Memory B cell (primary cell): Measurements from ENCODE around the gene TEX29.

Source experiments
- ATAC-seq: fragments of 150-1000 bp; cut with Tn5 transposase; 2 replicates; pipeline ENCODE4 v1.10.0; 2021; ENCODE audit warnings: low read depth, mild to moderate bottlenecking, moderate library complexity
- DNase-seq, 2 donors: peaks; one replicate each; pipeline ENCODE4 v3.0.0; 2022; ENCODE audit warnings: low spot score in 2 of 2
- H3K27ac Mint-ChIP-seq: one replicate; pipeline ENCODE4 v1.8.0; 2022; ENCODE audit warnings: mild to moderate bottlenecking, moderate library complexity, mixed read lengths
- H3K27me3 Mint-ChIP-seq: one replicate; pipeline ENCODE4 v1.8.0; 2022; ENCODE audit warnings: mixed read lengths
- H3K36me3 Mint-ChIP-seq: one replicate; pipeline ENCODE4 v1.8.0; 2022; ENCODE audit warnings: mild to moderate bottlenecking, mixed read lengths
- H3K4me1 Mint-ChIP-seq: one replicate; pipeline ENCODE4 v1.8.0; 2022; ENCODE audit warnings: mixed read lengths
- H3K4me3 Mint-ChIP-seq: one replicate; pipeline ENCODE4 v1.8.0; 2022; ENCODE audit warnings: mild to moderate bottlenecking, moderate library complexity, mixed read lengths
- H3K9me3 Mint-ChIP-seq: one replicate; pipeline ENCODE4 v1.8.0; 2022; ENCODE audit warnings: mixed read lengths

The TEX29 gene

GRCh38 chr13:111322916-111323331, 2.5 kb downstream of the TEX29 start:
- H3K27ac Mint-ChIP-seq: no peak overlapping the region
- H3K4me1 Mint-ChIP-seq: no peaks in the 10 kb centered on the region
- no peaks in the 10 kb centered on the region for H3K27me3 Mint-ChIP-seq
- H3K4me3 Mint-ChIP-seq: no peak overlapping the region
- H3K9me3 Mint-ChIP-seq: no peaks in the 10 kb centered on the region
- peaks cover 2% of the 10 kb centered on the region for H3K36me3 Mint-ChIP-seq
- DNase-seq: no peak
- no peak for ATAC-seq

GRCh38 chr13:111323549-111323948, 3.1 kb downstream of the TEX29 start:
- no peaks in the 10 kb centered on the region for H3K9me3 Mint-ChIP-seq
- DNase-seq (no peak), ATAC-seq (no peak)
- no peak overlapping the region for H3K27ac Mint-ChIP-seq
- H3K27me3 Mint-ChIP-seq: no peaks in the 10 kb centered on the region
- no peak overlapping the region for H3K4me3 Mint-ChIP-seq
- H3K36me3 Mint-ChIP-seq: peaks cover 2% of the 10 kb centered on the region
- no peaks in the 10 kb centered on the region for H3K4me1 Mint-ChIP-seq

GRCh38 chr13:111323950-111324651, 3.7 kb downstream of the TEX29 start:
- H3K4me1 Mint-ChIP-seq: no peaks in the 10 kb centered on the region
- no peak overlapping the region for H3K4me3 Mint-ChIP-seq
- DNase-seq: no peak
- no peaks in the 10 kb centered on the region for H3K27me3 Mint-ChIP-seq
- no peak overlapping the region for H3K27ac Mint-ChIP-seq
- no peak for ATAC-seq
- no peaks in the 10 kb centered on the region for H3K9me3 Mint-ChIP-seq
- peaks cover 2% of the 10 kb centered on the region for H3K36me3 Mint-ChIP-seq

- no peaks in the 10 kb centered on the region for H3K9me3 Mint-ChIP-seq
- H3K4me1 Mint-ChIP-seq: no peaks in the 10 kb centered on the region
- no peaks in the 10 kb centered on the region for H3K27me3 Mint-ChIP-seq
- H3K36me3 Mint-ChIP-seq: peaks cover under 1% of the 10 kb centered on the region
- H3K27ac Mint-ChIP-seq: no peak overlapping the region
- ATAC-seq (no peak), DNase-seq (no peak)
- no peak overlapping the region for H3K4me3 Mint-ChIP-seq
Measured at GRCh38 chr13:111324736-111325135, 4.3 kb downstream of the TEX29 start.

GRCh38 chr13:111325146-111325890, 4.9 kb downstream of the TEX29 start:
- Mint-ChIP-seq H3K36me3 (no peaks in the 10 kb centered on the region), H3K9me3 (no peaks in the 10 kb centered on the region), H3K4me3 (no peak overlapping the region), H3K27me3 (no peaks in the 10 kb centered on the region), H3K4me1 (no peaks in the 10 kb centered on the region), H3K27ac (no peak overlapping the region)
- no peak for ATAC-seq
- no peak for DNase-seq

- H3K9me3 Mint-ChIP-seq: no peaks in the 10 kb centered on the region
- no peaks in the 10 kb centered on the region for H3K4me1 Mint-ChIP-seq
- H3K27ac Mint-ChIP-seq: no peak overlapping the region
Measured at GRCh38 chr13:111325941-111326620, 5.6 kb downstream of the TEX29 start.

GRCh38 chr13:111326621-111326965, 6.2 kb downstream of the TEX29 start:
- no peak for ATAC-seq
- no peaks in the 10 kb centered on the region for H3K4me1 Mint-ChIP-seq
- no peaks in the 10 kb centered on the region for H3K27me3 Mint-ChIP-seq
- no peak overlapping the region for H3K27ac Mint-ChIP-seq
- H3K9me3 Mint-ChIP-seq: no peaks in the 10 kb centered on the region
- no peak for DNase-seq
- no peak overlapping the region for H3K4me3 Mint-ChIP-seq
- H3K36me3 Mint-ChIP-seq: no peaks in the 10 kb centered on the region

More at GRCh38 chr13:111325941-111326620, 5.6 kb downstream of the TEX29 start:
- H3K36me3 Mint-ChIP-seq: no peaks in the 10 kb centered on the region
- DNase-seq (no peak), ATAC-seq (no peak)
- no peaks in the 10 kb centered on the region for H3K27me3 Mint-ChIP-seq
- H3K4me3 Mint-ChIP-seq: no peak overlapping the region

GRCh38 chr13:111326981-111327642, 6.7 kb downstream of the TEX29 start:
- H3K4me1 Mint-ChIP-seq: no peaks in the 10 kb centered on the region
- H3K36me3 Mint-ChIP-seq: no peaks in the 10 kb centered on the region
- H3K27me3 Mint-ChIP-seq: no peaks in the 10 kb centered on the region
- ATAC-seq (no peak), DNase-seq (no peak)
- no peak overlapping the region for H3K4me3 Mint-ChIP-seq
- H3K9me3 Mint-ChIP-seq: no peaks in the 10 kb centered on the region
- H3K27ac Mint-ChIP-seq: no peak overlapping the region

- Mint-ChIP-seq H3K27me3 (no peaks in the 10 kb centered on the region), H3K9me3 (peaks cover 3% of the 10 kb centered on the region), H3K4me3 (no peak overlapping the region), H3K4me1 (no peaks in the 10 kb centered on the region), H3K36me3 (no peaks in the 10 kb centered on the region), H3K27ac (no peak overlapping the region)
- DNase-seq: no peak
- ATAC-seq: no peak
Measured at GRCh38 chr13:111327730-111328573, 7.5 kb downstream of the TEX29 start.

- Mint-ChIP-seq H3K4me1 (no peaks in the 10 kb centered on the region), H3K27ac (no peak overlapping the region)
- ATAC-seq: no peak
Measured at GRCh38 chr13:111328574-111329410, 8.3 kb downstream of the TEX29 start.

GRCh38 chr13:111329641-111330040, 9.2 kb downstream of the TEX29 start:
- DNase-seq: no peak
- no peak for ATAC-seq
- Mint-ChIP-seq H3K9me3 (peaks cover 6% of the 10 kb centered on the region), H3K4me3 (no peak overlapping the region), H3K27ac (no peak overlapping the region), H3K4me1 (no peaks in the 10 kb centered on the region), H3K27me3 (no peaks in the 10 kb centered on the region), H3K36me3 (peaks cover 1% of the 10 kb centered on the region)

More at GRCh38 chr13:111328574-111329410, 8.3 kb downstream of the TEX29 start:
- Mint-ChIP-seq H3K27me3 (no peaks in the 10 kb centered on the region), H3K9me3 (peaks cover 6% of the 10 kb centered on the region), H3K36me3 (peaks cover 1% of the 10 kb centered on the region), H3K4me3 (no peak overlapping the region)
- DNase-seq: no peak

- DNase-seq: no peak
- peaks cover 3% of the 10 kb centered on the region for H3K36me3 Mint-ChIP-seq
- no peak overlapping the region for H3K4me3 Mint-ChIP-seq
- no peak overlapping the region for H3K27ac Mint-ChIP-seq
- no peaks in the 10 kb centered on the region for H3K27me3 Mint-ChIP-seq
- H3K9me3 Mint-ChIP-seq: peaks cover 6% of the 10 kb centered on the region
- no peak for ATAC-seq
- H3K4me1 Mint-ChIP-seq: no peaks in the 10 kb centered on the region
Measured at GRCh38 chr13:111330066-111330610, 9.7 kb downstream of the TEX29 start.
